ENCODE data around the gene CYB561A3. TPM values are rescaled to one million over a fixed set of nuclear protein-coding genes. Genes with fewer than 3 reads are reported as not detected.

CYB561A3 gene
- total RNA-seq, result 51.6 and 54.1 TPM in 2 replicates

GRCh38 chr11:61361741-61362541, at the start of gene CYB561A3, which contains the start of gene TMEM138:
Gene CYB561A3 (minus strand): TSS chr11:61361882. CDS start chr11:61356713, 5,169 bp downstream.
Gene TMEM138 (plus strand): TSS chr11:61362374. CDS start chr11:61364391, 2,017 bp downstream.

GRCh38 chr11:61332797-61333549, 28.7 kb downstream of the CYB561A3 start, which contains the start of the genes DDB1 and TKFC:
Gene DDB1 (minus strand): TSS chr11:61333105. CDS start chr11:61332968, 137 bp downstream.
Gene TKFC (plus strand): TSS chr11:61333228. CDS start chr11:61334729, 1,501 bp downstream.

Other genes starting within 250 kb of the CYB561A3 start
- 18.1 and 20.9 TPM in 2 replicates for gene VPS37C, start 200.5 kb downstream of the CYB561A3 start, total RNA-seq
- gene PGA3, start 158.4 kb downstream of the CYB561A3 start, total RNA-seq, result not detected in 2 replicates
- gene PGA4, start 139.5 kb downstream of the CYB561A3 start, total RNA-seq, result not detected in 2 replicates
- gene PGA5, start 120.7 kb downstream of the CYB561A3 start, total RNA-seq, result not detected in 2 replicates
- gene VWCE, start 66.6 kb downstream of the CYB561A3 start, total RNA-seq, result 4.6 and 9.8 TPM in 2 replicates
- gene DDB1, start 28.8 kb downstream of the CYB561A3 start, total RNA-seq, result 291 and 316 TPM in 2 replicates
- gene TKFC, start 28.7 kb downstream of the CYB561A3 start, total RNA-seq, result 15.8 and 28.1 TPM in 2 replicates
- gene TMEM138, start 492 bp upstream of the CYB561A3 start, total RNA-seq, result 19.5 and 24.8 TPM in 2 replicates
- 8.3 and 9.5 TPM in 2 replicates for gene TMEM216, start 30.7 kb upstream of the CYB561A3 start, total RNA-seq
- gene CPSF7, start 68.1 kb upstream of the CYB561A3 start, total RNA-seq, result 29.7 and 34.6 TPM in 2 replicates
- 58.6 and 64.7 TPM in 2 replicates for gene SDHAF2, start 68.2 kb upstream of the CYB561A3 start, total RNA-seq
- not detected in 2 replicates for gene LRRC10B, start 146.9 kb upstream of the CYB561A3 start, total RNA-seq
- 0.10 and 2.0 TPM in 2 replicates for gene SYT7, start 219.2 kb upstream of the CYB561A3 start, total RNA-seq

Measured in vein endothelial cell (primary cell).